ENCODE data around the gene ME3.

- TF ChIP-seq CTCF (IDR thresholded peaks at IDR 0.05) (no peak), POLR2A (IDR thresholded peaks at IDR 0.05) (no peak)
These were observed 48.7 kb downstream of the ME3 start for GRCh38 chr11:86623736-86624135.

All from right lobe of liver (tissue), 4 donors.